GM19468 (cell line): ENCODE measurements around the gene C19orf44.
"Not testable (repeated sequence)": the region's sequence is repeated elsewhere in the genome, so short reads cannot be mapped to it uniquely, and the experiment has no call there.

Experiments used
- ATAC-seq: cut with Tn5 transposase; IDR thresholded peaks from one replicate; pipeline ENCODE4 v1.9.1; 2021; ENCODE audit warnings: mild to moderate bottlenecking, moderate library complexity, moderate number of reproducible peaks; ENCODE audit not compliant: unreplicated experiment; ENCODE audit errors: extremely low read depth

C19orf44 gene

DNA sequence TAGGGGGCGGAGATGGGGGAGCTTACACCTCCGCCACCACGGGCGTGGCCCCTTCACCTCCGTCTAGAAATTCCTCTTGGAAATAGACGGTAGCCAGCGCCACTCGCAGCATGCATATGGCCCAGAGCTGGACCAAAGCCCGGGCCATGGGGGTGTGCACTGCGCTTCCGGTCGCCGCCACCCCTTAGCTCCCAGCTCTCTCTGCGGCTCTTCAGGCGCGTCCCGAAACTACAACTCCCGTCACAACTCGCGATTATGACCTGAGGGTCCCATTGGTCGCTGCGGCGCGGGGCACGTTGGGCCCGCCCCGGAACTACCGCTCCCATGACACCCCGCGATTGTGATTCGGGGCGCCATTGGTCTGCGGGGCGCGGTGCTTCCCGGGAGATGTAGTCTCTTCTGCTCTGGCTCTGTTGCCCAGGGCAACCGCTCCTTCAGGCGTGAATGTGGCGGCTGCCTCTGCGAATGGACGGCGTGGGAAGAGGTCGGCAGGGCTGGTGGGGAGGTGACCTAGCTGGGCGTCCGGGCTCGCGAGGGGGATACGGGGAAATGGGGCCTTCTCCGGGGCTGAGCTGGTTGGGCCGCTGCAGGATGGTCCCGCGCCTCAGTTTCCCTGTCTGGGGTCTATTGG is at the start of gene C19orf44, which contains the start of gene CALR3:
Gene C19orf44, plus strand, starts transcription at position 413 of the 631 bp plus-strand sequence. CDS start 4,399 bp downstream, outside the sequence.
Gene CALR3, minus strand, starts transcription at position 186 of the 631 bp plus-strand sequence. Its CDS starts 38 bp downstream, at position 148.
- peak; percentile 91 for ATAC-seq

DNA sequence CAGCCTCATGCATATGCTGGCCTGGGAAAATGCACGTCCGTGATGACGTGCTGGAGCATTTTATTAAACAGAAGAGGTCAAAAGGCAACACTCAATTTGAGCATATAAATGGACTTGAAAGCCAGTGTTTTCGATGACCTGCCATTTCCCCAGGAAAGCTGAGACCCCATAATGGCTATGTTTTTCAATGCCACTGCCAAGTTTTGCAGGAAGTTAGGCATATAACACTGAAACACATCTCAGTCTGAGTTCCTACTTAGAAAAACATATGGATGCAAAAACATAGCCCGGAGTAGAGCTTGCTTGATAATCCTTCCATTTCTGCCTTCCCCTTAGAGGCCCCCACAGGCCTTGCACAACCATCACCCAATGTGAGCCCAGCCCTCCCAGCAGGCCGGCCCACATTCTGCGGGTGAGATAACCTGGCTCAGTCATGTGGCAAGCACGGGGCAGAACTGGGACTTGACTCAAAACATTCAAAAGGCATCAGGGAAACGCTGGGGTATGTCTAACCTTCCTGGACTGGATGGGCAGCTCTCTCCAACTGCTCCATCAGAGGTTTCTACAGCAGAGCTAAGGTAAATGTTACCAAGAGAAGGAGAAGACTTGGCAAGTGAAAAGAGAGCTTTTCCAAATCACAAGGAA is 49.3 kb upstream of the C19orf44 start:
- no peak for ATAC-seq

DNA sequence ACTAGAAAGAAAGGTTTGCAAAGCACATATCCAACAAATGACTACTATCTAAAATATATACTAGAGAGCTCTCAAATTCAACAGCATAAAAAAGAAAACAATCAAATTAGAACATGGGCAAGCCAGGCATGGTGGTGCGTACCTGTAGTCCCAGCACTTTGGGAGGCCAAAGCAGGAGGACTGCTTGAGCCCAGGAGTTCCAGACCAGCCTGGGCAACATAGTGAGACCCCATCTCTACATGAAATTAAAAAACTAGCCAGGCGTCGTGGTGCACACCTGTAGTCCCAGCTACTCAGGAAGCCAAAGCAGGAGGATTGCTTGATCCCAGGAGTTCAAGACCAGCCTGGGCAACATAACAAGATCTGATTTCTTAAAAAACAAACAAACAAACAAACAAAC is 47.3 kb upstream of the C19orf44 start:
- not testable (repeated sequence) for ATAC-seq

DNA sequence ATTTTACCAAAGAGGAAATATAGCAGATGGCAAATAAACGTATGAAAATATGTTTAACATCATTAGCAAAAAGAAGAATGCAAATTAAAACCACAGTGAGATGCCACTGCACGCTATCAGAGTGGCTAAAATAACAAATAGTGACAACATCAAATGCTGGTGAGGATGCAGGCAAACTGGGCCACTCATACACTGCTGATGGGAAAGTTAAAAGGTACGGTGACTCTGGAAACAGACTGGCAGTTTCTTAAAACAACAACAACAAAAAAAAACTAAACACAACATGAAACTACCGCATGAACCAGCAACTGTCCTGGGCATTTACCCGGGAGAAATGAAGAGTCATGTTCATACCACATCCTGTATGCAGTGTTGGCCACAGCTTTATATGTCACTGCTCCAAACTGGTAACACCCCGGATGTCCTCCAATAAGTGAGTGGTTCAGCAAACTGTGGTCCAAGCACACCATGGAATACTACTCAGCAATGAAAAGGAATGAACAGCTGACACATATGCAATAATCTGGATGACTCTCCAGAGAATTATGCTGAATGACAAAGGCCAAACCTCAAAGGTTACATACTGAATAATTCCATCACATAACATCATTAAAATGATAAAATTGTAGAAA is 46.7 kb upstream of the C19orf44 start:
- ATAC-seq, result no peak

DNA sequence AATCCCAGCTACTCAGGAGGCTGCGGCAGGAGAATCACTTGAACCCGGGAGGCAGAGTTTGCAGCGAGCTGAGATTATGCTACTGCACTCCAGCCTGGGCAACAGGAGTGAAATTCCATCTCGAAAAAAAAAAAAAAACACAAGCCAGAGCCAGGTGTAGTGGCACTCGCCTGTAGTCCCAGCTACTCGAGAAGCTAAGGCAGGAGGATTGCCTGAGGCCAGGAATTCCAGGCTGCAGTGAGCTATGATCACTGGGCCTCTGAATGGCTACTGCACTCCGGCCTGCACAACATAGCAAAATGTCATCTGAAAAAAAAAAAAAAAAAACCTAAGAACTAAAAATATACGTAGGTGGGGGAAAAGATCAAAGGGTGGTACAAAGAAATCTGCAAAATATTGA is 43.9 kb upstream of the C19orf44 start:
- no peak for ATAC-seq

DNA sequence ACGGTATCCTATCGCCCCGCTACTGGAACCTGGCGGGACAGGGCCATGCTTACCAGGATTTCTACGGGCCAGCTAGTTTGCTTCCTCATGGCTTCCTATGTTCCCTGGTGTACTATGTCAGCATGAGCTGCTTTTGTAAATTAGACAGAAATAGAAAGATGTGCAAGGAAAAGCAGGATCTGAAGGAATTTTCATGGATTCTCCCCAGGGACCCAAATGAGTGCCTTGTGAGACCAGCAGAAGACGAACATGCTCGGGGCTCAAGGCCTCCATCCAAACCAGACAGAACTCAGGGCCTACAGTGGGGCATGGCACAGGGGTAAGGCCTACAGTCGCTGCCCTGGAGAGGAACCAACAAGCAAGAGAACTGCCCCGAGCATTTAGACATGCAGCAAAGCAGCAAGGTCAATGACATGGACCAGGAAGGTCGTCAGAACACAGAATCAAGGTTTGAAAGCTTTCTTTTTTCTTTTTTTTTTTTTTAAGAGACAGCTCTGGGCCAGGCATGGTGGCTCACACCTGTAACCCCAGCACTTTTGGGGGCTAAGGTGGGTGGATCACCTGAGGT is 41.8 kb upstream of the C19orf44 start:
- ATAC-seq, result no peak

DNA sequence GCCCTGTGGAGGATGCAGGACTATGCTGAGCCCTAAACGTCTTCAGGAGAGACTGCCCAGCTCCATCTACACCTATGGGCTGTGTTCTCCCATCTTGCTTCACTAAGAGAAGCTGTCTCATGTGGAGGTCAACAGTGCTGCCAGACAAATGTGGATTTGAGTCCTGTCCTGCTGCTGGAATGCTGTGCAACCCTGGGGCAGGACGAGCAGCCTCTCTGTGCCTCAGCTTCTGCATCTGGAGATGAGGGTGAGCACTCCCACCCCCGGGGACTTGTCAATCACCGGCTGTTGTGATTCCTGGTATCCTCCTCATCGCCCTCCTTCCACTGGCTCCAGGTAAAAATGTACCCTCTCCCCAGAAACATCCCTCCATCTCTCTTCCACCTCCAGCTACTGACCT is 40.7 kb upstream of the C19orf44 start:
- ATAC-seq, result no peak

DNA sequence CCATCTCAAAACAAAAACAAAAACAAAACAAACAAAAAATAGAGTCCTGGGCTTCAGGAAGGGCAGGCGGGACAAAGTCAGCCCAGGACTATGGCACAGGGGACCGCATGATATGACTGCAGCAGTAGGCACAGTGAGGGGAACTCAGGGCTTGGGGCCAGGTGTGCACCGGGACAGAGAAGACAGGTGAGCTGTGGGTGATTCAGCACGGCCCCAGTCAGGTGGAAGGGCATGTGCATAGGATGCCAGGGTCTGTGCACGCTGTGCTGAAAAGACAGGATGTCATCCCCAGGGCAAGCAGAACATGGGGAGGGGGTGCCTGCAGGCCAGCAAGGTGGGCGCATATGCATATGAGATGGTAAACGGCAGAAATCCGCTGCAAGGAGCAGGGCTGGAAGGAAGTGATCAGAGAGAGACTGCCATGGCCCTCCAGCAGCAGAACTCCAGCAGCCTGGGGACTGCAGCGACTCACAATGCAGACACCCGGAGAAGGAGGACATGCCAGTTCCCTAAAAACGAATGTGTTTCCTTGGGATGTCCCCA is 39.5 kb upstream of the C19orf44 start:
- ATAC-seq, result no peak

DNA sequence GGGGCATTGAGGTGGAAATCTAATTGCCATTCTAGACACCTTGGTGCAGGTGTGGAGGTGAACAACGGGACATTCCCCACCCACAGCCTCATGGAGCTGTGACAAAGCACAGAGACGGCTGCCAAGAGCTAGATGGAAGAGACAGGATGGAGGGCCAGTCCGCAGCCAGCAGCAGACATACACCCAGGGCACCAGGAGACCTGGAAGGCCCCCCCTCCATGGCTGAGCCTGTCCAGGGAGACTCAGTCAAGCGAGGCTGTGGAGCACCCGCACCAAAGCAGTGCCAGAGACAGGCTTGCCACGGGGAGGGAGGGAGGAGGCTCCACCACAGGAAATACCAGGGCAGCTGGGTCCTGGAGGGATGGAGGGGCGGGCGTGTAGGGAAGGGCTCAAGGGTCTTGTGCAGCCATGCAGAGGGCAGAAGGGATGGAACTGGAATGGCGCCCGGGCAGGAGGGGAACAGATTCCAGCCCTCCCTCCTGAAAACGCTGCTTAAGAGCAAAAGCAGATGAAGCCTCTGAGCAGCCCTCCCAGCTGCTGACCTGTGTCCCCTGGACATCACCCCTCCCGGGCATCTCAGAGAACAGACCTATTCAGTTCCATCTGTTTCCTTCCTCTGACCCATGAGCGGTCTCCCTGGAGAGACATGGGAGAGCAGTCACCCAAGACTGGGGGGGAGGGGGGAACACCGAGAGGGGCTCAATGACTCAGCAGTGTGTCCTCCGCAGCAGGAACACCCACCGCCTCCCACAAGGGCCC is 38.8 kb upstream of the C19orf44 start:
- no peak for ATAC-seq

DNA sequence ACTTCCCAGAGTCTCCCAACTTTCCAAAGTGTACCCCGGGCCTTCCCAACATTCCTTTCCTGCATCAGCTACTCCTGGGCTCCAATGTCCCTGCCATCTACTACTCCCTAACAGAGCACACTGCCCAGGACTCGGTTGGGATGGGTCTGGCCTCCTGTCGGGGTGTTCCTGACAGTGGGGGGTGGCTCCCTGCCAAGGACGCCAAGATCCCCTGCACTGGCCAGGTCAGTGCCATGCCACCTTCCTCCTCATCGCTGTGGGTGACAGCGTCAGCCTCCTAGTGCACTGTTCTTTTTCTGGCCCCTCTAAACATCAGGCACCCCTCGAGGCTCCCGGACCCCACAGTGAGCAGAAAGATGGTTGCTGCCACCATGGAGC is 38.3 kb upstream of the C19orf44 start:
- ATAC-seq, result no peak

DNA sequence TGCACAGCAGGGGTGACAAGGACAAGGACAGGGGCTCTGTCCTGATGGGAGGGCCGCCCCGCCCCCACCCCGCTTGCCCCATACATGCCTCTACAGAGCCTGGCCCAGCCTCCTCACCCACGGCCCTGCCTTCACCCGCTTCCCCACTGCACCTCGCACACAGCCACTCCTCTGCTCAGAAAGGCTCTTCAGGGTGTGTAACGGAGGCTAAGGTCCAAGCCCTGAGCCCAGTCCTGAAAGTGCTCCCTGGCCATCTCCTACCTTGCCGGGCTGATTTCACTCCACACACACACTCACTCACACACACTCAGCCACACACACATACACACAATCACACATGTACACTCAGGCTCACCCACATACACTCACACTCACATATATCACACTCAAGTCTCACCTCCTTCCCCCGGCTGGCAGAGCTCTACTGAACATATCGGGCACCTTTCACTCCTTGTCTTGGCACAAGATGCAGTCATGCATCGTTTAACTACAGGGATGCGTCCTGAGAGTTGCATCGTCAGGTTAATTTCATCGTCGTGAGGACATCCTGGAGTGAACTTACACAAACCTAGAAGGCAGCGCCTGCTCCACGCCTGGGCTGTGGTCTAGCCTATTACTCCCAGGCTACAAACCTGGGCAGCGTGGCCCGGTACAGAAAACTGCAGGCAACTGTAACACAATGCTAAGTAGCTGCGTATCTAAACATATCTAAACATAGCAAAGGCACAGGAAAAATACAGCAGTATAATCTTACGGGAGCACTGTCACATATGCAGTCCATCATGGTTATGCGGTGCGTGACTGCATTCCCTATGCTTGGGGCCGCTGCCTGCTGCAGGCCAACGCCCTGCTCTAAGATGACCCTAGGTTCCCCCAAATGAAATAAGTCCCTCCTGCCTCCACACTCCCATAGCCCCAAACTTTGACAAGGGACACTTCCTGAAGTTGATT is 37.5 kb upstream of the C19orf44 start:
- no peak for ATAC-seq

DNA sequence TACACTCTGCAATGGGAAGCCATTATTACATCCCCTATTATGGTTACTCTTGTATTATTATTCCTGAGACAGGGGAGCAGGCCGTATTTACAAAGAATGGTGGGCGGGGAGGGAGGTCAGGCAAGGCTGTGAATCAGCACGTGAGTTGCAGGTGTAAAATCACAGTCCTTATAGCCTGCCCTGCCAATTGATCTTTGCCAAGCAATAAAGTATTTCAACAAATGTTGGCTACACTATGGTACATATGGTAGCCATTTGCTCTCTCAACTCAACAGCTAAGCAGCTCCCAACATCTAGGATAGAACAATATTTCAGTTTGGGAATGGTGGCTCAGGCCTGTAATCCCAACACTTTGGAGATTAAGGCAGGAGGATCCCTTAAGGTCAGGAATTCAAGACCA is 36.5 kb upstream of the C19orf44 start:
- no peak for ATAC-seq

DNA sequence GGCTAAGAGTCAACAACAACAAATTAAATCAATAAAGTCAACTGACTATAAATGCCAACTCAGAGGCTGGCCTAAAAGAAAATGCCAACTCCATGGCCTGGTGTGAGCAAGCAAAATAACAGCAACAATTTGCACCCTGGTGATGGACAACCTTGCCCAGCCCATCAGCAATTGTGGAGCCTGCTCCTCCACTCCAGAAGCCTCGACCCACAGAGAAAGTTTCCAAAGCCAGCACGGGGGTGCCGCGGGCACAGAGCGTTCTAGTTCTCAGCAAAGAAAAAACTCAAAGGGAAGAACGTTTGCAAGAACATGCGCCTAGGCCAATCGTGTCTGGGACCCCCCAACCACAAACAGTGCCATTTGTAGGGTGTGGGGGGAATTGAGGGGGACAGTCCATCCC is 35.7 kb upstream of the C19orf44 start:
- no peak for ATAC-seq

DNA sequence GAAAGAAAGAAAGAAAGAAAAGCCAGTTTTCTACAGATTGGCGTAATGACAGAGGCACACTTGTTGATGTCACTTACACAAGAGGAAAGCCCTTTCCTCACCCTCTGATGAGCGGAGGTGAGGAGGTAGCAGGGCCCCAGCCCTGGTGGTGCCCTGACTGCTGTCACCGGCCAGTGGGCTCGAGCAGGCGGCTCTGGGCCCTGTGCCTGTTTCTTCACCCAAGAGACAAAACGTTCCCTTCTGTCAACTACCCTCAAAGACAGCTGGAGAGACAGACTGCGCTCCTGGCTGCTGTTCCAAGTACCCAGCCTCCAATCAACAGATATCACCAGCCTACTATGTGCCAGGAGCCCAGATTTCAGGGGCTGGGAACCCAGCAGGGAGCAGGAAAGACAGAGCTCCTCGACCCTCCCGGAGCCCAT is 34.6 kb upstream of the C19orf44 start:
- ATAC-seq, result no peak

DNA sequence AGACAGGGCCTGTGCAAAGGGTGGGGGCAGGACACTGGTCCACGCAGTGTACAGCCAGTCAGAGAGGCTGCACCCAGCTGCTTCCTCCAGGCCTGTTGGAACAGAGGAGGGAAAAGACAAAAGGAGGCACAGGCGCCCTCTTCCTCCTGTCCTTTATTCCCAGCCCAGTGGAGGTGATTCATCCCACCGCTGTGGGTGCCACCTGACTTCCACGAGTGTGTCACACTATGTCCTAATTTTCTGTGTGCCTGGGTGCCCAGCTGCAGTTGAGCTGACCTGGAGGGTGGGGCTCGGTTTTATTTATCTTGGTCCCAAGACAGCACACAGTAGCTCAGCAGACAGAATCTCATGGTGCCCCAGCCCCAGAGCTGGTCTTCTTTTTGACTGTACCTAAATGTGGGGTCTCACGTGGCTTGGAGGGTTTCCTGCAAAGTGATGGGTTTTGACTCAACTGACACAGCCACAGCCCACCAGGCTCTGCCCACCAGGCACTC is 33.4 kb upstream of the C19orf44 start:
- ATAC-seq, result no peak

DNA sequence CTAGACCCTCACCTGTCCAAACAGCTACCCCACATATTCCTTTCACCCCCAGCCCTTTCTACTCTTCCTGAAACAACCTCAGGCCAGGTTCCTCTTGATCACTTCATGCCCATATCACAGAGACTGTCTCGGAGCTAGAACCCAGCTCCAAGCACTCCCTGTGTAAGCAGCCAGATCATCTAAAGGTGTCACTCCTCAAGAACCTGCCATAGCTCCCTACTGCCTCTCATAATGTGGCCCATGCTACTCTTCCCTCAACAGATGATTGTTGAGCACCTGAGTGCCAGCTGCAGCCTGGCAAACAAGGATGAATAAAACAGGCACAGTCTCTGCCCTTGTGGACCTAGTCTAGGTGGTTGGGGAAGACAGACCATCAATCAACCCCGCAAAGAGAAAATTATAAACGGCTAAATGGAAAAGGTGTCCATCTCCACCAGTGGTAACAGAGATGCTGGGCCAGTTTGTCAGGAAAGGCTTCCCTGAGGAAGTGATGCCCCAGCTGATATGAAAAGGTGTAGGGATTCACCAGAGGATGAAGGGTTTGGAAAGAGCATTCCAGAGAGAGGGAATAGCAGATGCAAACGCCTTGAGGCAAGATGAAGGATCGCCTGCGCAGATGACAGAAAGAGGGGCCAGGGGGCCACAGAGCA is 32.7 kb upstream of the C19orf44 start:
- no peak for ATAC-seq

DNA sequence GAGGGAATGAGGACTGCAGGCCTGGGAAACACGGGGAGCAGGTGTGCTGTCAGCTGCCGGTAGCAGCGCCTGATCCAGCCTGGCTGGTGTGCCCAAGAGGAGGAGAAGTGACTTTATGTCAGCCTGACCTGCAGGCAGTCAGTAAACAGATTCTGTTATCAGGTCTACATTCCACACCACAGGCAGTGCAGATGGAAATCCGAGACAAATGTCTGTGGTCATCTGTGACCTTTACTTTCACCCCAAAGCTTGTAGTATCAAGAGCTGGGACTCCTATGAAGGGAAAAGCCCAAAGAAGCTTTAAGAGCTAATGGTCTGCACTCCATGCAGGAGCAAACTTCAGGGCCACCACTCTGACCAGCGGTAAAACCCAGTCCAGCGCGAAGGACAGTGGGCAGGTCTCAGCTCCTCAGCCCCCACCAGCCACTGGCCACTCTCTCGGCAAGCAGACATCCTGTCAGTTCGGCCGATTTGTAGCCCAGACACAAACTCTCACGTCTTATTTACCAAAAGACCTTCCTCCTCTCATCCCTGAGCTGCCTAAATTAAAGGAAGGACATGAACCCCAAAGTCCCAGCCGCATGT is 32.1 kb upstream of the C19orf44 start:
- no peak for ATAC-seq

DNA sequence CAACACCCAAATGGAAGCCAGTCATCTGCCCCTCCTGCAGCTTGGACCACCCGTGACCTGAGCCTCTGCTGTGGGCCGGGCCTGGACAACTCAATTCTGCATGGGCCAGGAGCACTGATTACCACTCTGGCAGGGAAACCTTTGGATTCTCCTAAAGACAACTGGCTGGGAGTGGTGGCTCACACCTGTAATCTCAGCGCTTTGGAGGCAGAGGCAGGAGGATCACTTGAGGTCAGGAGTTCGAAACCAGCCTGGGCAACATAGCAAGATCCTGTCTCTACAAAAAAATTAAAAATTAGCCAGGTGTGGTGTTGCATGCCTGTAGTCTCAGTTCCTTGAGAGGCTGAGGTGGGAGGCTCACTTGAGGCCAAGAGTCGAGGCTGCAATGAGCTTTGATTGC is 31.0 kb upstream of the C19orf44 start:
- no peak for ATAC-seq
